T-helper 17 cell (primary cell): Measurements from ENCODE around the gene ATP2B2. TPM values are rescaled to one million over a fixed set of nuclear protein-coding genes. Genes with fewer than 3 reads are reported as not detected.
A peak's percentile ranks its signal among the peaks of the same experiment; 100 is the strongest.

Experiments used
- ATAC-seq: fragments of 150-1000 bp; cut with Tn5 transposase; 2 replicates; pipeline ENCODE4 v1.10.0; 2021; ENCODE audit warnings: mild to moderate bottlenecking, moderate library complexity
- DNase-seq, 3 donors: peaks; one replicate each; pipeline versions ENCODE4 v3.0.0 to v3.0.0-alpha.2; 2020 to 2021
- H3K9me3 ChIP-seq: one replicate; pipeline ENCODE4 v1.7.0; 2013; ENCODE audit warnings: low read length, mild to moderate bottlenecking; ENCODE audit not compliant: control insufficient read depth, poor library complexity, severe bottlenecking
- H3K27ac Mint-ChIP-seq: one replicate; pipeline ENCODE4 v1.8.0; 2022; ENCODE audit warnings: mild to moderate bottlenecking, moderate library complexity, mixed read lengths
- H3K27me3 Mint-ChIP-seq: one replicate; pipeline ENCODE4 v1.8.0; 2022; ENCODE audit warnings: mixed read lengths
- H3K36me3 Mint-ChIP-seq: one replicate; pipeline ENCODE4 v1.8.0; 2022; ENCODE audit warnings: low read depth, mixed read lengths
- H3K4me1 Mint-ChIP-seq: one replicate; pipeline ENCODE4 v1.8.0; 2022; ENCODE audit warnings: mild to moderate bottlenecking, mixed read lengths
- H3K4me3 Mint-ChIP-seq: one replicate; pipeline ENCODE4 v1.8.0; 2022; ENCODE audit warnings: mild to moderate bottlenecking, moderate library complexity, mixed read lengths
- total RNA-seq, 4 donors: library from RNA in 2 of 4; stranded (reverse) in 2 of 4; gene quantifications; one replicate each; pipeline ENCODE4 v1.2.3 and lab custom pipeline; 2022 to 2026

The ATP2B2 gene
- total RNA-seq, 2 donors from 2014 or later = not detected

DNA sequence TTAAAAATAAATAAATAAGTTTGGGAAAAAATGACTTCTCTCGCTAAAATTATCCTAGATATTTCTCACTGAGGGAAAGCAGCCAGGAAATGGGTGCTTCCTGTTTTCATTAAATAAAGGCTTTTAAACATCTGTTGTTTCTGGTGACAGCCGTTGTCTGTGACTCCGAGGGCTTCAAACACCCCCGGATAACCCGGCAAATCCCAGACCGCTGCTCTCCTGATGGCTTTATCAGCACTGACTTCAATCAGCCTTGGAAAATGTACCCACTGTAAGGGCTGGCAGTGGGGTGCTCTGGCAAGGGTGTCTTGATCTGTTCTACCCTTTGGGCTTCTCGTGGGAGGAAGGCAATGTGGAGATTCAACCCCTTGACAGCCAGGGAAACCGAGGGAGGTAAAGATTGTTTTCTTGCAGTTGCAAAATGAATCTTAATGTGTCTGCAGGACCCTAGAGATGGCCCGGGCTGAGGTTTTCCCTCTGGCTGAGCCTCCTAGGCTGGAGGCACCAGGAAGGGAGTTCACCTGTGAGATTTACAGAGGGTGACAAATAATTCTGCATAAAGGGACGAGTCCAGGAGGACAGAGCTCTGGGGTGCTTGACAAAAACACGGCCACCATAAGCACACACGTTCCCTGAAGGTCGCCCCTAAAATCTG lies 150.9 kb downstream of the ATP2B2 start:
- H3K36me3 Mint-ChIP-seq = peaks cover 2% of the 10 kb centered on the region
- H3K4me3 Mint-ChIP-seq = no peak overlapping the region
- peaks cover 5% of the 10 kb centered on the region for H3K4me1 Mint-ChIP-seq
- H3K27ac Mint-ChIP-seq = no peak overlapping the region
- ATAC-seq = no peak
- peaks cover 31% of the 10 kb centered on the region for H3K27me3 Mint-ChIP-seq
- no peak for DNase-seq
- H3K9me3 ChIP-seq = no peaks in the 10 kb centered on the region

DNA sequence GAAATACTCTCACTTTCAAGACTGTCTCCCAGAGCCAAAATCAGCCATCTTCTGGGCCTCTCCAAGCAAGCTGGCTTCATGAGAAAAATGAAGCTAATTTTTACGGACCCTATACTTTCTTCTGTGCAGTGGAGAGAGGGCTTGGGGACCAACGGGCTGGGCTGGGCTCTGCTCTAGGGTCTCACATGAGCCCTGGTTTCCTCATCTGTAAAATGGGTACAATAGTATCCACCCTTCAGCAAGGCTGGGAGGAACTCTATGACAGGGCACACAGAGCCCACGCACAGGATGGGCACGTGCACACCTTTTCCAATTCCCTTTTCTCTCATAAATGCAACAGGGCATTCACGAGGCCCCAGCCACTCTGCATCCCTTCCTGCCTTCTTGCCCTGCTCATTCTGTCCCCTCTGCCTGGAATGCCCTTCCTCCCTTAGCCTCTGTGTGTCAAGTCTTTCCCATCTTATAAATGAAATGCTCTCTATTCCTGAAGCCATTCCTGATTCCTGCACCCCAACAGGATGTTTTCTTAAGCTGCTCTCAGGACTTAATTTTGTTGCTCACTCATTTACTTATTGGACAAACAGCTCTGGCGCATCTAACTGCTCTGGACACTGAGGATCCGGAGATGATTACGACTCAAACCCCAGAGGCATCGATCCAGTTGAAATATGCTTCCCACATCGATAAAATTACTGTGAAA lies 151.6 kb downstream of the ATP2B2 start:
- Mint-ChIP-seq H3K4me1 (peaks cover 5% of the 10 kb centered on the region), H3K27ac (no peak overlapping the region), H3K27me3 (peaks cover 26% of the 10 kb centered on the region), H3K36me3 (peaks cover 2% of the 10 kb centered on the region), H3K4me3 (no peak overlapping the region)
- no peak for ATAC-seq
- no peak for DNase-seq
- no peaks in the 10 kb centered on the region for H3K9me3 ChIP-seq

DNA sequence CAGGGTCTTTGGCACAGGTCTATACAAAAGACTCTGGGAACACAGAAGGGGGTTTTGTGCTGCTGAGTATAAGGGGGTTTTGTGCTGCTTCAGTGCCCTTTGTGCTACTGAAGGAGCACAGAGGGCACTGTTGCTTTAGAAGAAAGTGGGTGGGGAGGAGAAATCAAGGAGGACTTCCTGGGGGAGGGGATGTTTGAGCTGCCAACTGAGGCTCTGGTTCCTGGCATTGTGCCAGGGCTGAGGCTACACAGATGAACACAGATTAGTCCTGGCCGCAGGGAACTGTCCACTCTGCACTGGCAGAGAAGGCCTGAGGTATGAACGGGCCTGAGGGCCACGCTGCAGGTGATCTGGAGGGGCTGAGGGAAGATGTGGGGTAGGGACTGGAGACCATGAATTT lies 152.2 kb downstream of the ATP2B2 start:
- H3K27me3 Mint-ChIP-seq = peaks cover 26% of the 10 kb centered on the region
- H3K9me3 ChIP-seq = no peaks in the 10 kb centered on the region
- no peak overlapping the region for H3K27ac Mint-ChIP-seq
- DNase-seq (no peak), ATAC-seq (no peak)
- peaks cover 5% of the 10 kb centered on the region for H3K4me1 Mint-ChIP-seq
- peaks cover 2% of the 10 kb centered on the region for H3K36me3 Mint-ChIP-seq
- H3K4me3 Mint-ChIP-seq = no peak overlapping the region

DNA sequence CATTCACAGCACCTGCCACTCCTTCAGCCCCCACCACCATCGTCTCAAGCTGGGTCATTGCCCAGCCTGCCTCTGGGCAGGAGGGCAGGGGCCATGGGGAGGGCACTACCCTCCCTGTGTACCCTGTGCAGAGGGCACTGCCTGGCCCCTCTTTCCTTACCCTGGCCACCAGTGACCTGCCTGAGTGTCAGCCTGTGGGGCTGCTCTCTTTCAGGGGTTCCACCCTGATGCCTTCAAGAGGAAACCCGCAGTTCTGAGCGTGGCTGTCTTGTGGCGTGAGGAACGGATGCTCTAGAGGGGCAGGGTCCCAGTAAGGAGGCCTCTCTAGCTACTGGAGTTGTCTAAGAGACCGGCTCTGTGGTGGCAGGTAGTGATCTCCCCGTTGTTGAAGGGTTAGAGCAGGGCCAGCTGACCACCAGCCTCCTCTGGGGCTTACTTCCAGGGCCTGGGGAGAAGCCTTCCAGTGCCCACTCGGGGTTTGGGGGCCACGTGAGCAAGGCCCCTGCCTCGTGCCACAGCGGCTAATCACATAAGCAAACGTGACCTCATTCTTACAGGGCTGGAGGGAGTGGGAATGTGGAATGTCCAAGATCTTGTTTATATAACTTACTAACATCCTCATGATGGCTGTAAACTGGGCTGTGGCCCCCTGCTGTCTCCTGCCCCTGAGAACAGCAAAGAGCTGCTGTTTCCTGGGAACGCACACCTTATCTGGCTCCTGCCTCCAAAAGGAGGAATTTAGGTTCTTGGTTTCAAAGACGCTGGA lies 153.1 kb downstream of the ATP2B2 start:
- Mint-ChIP-seq H3K27ac (no peak overlapping the region), H3K4me1 (peaks cover 5% of the 10 kb centered on the region), H3K36me3 (peaks cover 2% of the 10 kb centered on the region), H3K4me3 (no peak overlapping the region), H3K27me3 (peaks cover 26% of the 10 kb centered on the region)
- no peaks in the 10 kb centered on the region for H3K9me3 ChIP-seq
- ATAC-seq (no peak), DNase-seq (no peak)

DNA sequence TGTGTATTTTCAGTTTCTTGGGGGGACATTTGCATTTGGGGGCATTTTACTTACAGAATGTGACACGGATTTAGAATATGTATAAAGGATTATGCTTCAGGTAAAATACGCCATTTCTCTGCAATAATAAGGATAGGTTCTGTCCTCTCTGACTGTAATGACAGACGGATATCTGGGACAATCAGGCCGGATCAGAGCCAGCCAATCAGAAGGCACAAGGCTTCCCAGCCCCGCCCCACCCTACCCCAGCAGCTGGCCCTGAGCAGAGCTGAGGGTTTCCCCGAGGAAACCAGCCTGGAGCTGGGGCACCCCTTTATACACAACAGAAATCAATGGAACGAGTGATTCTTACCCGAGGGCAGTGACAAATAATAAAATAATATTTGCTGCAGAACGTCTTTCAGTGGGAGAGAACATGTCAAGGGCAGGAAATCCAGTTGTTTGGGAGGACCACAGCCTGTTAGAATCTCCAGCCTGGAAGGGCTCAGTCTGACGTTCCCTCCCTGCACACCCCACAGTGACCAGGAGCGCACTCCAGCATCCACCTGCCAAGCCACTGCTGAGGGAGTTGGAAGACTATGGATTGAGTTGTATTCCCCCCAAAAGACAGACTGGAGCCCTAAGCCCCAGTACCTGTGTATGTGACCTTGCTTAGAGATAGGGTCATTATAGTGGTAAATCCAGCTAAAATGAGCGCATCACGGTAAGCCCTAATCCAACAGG lies 154.2 kb downstream of the ATP2B2 start:
- Mint-ChIP-seq H3K4me1 (peaks cover 5% of the 10 kb centered on the region), H3K27me3 (peaks cover 26% of the 10 kb centered on the region), H3K27ac (no peak overlapping the region), H3K36me3 (no peaks in the 10 kb centered on the region), H3K4me3 (no peak overlapping the region)
- H3K9me3 ChIP-seq = no peaks in the 10 kb centered on the region
- ATAC-seq = no peak
- no peak for DNase-seq

DNA sequence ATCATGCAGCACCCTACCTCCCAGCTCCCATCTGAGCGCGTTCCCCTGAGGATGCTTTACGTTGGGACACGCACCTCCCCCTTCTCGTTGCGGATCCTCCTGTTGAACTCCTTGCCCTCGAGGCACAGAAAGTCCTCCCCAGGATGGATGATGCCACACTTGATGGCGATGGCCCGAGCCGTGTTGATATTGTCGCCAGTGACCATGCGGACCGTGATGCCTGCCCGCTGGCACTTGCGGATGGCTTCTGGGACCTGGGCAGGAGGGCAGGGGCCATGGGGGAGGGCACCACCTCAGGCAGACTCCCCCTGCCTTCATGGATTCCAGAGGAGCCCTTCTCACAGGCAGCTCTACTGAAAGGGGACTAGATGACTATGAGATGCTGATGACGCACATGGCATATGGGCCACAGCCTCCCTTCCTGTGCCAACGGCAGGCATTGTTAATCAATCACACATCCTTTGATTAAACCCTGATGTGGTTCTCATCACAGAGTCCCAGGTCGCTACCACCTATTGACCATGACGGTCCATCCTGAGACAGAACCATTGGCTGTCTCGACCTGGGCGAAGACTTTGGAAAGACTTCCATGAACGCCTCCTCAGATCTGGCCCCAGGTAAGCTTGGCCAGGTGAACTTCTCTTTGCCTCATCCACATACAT lies 154.9 kb downstream of the ATP2B2 start:
- H3K9me3 ChIP-seq = no peaks in the 10 kb centered on the region
- no peak overlapping the region for H3K4me3 Mint-ChIP-seq
- H3K27me3 Mint-ChIP-seq = peaks cover 26% of the 10 kb centered on the region
- ATAC-seq (no peak), DNase-seq (no peak)
- H3K27ac Mint-ChIP-seq = no peak overlapping the region
- H3K36me3 Mint-ChIP-seq = no peaks in the 10 kb centered on the region
- peaks cover 5% of the 10 kb centered on the region for H3K4me1 Mint-ChIP-seq

DNA sequence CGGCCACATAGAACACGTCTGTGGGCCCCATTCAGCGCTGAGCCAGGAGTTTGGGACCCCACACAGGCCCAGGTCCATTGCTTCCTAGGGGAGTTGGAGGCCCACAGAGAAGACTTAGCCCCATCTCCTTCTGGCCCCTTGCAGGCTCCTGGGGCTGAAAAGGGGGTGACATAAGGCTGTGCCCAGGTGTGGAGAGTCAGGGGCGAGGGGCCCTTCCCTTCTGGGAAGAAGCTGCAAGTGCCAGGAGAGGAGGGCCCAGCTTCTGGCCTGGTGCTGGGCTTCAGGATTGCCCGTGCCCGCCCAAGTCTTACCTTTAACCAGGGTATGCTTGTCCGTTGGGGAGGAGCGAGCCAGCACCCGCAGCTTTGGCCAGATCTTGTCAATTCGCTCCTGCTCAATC lies 155.6 kb downstream of the ATP2B2 start:
- peaks cover 26% of the 10 kb centered on the region for H3K27me3 Mint-ChIP-seq
- no peaks in the 10 kb centered on the region for H3K9me3 ChIP-seq
- peaks cover 5% of the 10 kb centered on the region for H3K4me1 Mint-ChIP-seq
- ATAC-seq = no peak
- H3K36me3 Mint-ChIP-seq = no peaks in the 10 kb centered on the region
- H3K27ac Mint-ChIP-seq = no peak overlapping the region
- no peak for DNase-seq
- no peak overlapping the region for H3K4me3 Mint-ChIP-seq

DNA sequence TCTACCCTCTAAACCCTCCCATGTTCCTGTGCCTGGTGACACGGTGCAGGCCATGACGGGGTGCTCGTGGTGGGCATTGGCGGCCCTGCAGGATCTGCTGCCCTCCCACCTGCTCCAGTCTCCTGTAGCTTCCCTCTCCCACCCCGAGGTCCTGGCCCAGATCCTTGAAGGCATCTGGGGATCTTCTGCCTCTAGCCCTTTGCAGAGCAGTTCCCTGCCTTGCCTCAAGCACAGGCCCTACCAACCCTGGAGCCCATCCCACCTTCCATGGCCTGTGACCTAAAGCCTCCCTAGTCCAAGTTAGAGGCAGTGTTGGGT lies 157.0 kb downstream of the ATP2B2 start:
- ATAC-seq (no peak), DNase-seq (no peak)
- H3K27ac Mint-ChIP-seq = no peak overlapping the region
- no peak overlapping the region for H3K4me3 Mint-ChIP-seq
- no peaks in the 10 kb centered on the region for H3K9me3 ChIP-seq
- peaks cover 9% of the 10 kb centered on the region for H3K4me1 Mint-ChIP-seq
- no peaks in the 10 kb centered on the region for H3K36me3 Mint-ChIP-seq
- peaks cover 25% of the 10 kb centered on the region for H3K27me3 Mint-ChIP-seq

DNA sequence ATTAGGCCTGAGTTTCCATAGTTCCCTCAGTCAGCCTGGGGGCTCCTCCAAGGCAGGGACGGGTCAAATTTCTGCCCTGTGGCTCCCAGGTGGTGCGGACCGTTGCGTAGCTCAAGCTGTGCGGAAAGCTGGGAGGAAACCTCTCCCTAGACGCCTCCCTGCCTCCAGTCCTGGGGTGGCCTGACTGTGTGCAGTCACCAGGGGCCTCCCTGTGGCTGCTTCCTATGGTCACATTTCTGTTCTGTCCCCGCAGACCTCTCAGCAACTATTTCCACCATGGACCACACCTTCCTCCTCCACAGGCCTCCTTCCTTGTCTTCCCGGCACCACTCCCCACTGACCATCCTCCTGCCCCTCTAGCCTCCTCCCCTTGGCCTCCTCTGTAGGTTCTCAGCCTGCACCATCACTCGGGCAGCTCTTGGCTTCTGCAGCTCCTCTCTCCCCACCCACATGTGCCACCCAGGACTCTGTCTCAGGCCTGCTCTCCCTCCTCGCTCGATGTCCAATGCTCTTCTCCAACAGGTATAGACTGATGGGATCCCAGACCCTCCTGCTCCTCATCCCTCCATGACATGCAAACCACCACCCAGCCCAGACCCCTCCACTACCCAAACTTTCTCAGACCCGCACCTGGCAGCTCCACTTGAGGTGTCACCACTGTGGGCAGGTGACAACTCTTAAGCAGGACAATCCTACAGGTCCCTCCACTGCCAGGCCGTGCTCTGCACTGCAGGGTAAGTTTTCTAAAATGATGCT lies 157.6 kb downstream of the ATP2B2 start:
- H3K27ac Mint-ChIP-seq = no peak overlapping the region
- no peak overlapping the region for H3K4me3 Mint-ChIP-seq
- ATAC-seq = no peak
- H3K36me3 Mint-ChIP-seq = no peaks in the 10 kb centered on the region
- DNase-seq = no peak
- peaks cover 6% of the 10 kb centered on the region for H3K4me1 Mint-ChIP-seq
- peaks cover 20% of the 10 kb centered on the region for H3K27me3 Mint-ChIP-seq
- H3K9me3 ChIP-seq = no peaks in the 10 kb centered on the region

DNA sequence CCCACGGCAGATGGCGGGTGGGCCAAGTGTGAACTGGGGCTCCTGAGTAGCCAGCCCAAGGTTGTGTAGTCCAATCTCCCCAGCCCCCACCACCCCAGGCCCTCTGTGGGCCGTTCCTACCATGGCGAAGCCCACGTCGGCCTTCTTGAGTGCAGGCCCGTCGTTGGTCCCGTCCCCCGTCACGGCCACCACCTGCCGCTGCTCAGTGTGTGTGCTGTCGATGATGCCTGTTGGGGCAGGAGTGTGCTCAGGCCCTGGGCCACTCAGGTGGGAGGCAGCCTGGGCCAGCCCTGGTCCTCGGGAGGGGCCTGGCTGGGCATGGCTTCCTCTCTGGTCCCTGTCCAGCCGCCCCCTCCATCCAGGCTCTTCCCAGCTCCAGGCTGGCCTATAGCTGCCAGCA lies 159.5 kb downstream of the ATP2B2 start:
- Mint-ChIP-seq H3K4me1 (peaks cover 6% of the 10 kb centered on the region), H3K27ac (no peak overlapping the region), H3K27me3 (peaks cover 6% of the 10 kb centered on the region), H3K4me3 (no peak overlapping the region), H3K36me3 (no peaks in the 10 kb centered on the region)
- ATAC-seq (no peak), DNase-seq (no peak)
- H3K9me3 ChIP-seq = no peaks in the 10 kb centered on the region

DNA sequence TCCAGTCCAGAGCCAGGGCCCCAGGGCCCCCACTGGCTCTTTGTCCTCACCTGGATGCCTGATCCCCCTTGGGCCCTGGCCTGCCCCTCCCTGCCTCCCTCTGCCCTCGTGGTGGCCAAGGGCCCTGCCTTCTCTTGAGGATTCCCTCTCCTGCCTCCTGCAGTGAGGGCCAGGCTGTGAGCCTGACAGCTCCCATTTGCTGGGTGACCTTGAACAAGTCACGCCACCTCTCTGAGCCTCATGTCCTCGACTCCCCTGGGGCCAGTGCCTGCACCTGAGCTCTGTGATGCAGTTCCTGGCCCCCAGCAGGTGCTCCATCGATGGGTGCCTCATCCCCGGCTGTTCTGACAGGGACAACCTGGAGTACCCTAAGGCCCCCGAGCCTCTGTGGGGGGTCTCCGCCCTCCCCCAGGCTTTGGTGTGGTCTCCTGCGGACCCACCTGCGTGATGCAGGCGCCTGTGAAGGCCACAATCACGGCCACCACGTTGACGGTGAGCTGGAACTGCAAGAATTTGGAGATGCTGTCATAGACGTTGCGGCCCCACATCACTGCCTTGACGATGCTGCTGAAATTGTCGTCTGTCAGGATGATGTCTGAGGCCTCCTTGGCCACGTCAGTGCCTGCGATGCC lies 160.3 kb downstream of the ATP2B2 start:
- no peaks in the 10 kb centered on the region for H3K9me3 ChIP-seq
- no peaks in the 10 kb centered on the region for H3K36me3 Mint-ChIP-seq
- ATAC-seq (no peak), DNase-seq (no peak)
- H3K4me1 Mint-ChIP-seq = peaks cover 6% of the 10 kb centered on the region
- H3K27me3 Mint-ChIP-seq = peaks cover 9% of the 10 kb centered on the region
- H3K27ac Mint-ChIP-seq = peak overlapping the region; percentile 49
- H3K4me3 Mint-ChIP-seq = no peak overlapping the region
